K562 (cell line): ENCODE data around the gene HTR3E. TPM values are rescaled to one million over a fixed set of nuclear protein-coding genes. Genes with fewer than 3 reads are reported as not detected.

ENCODE experiments used
- polyA plus RNA-seq, 8 experiments: library from polyadenylated mRNA; depleted of rRNA in 4 of 8; stranded (reverse) in 5 of 8; unstranded in 3 of 8; fragments of >200 nt; fragmentation: Nextera tagmentation in 2 of 8; fragmentation: Illumina TruSeq in 1 of 8; extraction: Ambion mirVana in 2 of 8; extraction: Trizol in 1 of 8; gene quantifications; 2 replicates each; pipeline versions ENCODE4 v1.2.1 to v1.2.3, GENCODE V29; 2011 to 2014; ENCODE audit warnings: inconsistent platforms in 1 of 8, missing spikeins in 1 of 8
- small RNA-seq: library from RNA; depleted of rRNA; stranded (forward); fragments of <200 nt; gene quantifications from one replicate; pipeline ENCODE3, GENCODE V24; 2014
- total RNA-seq, 7 experiments: library from RNA; depleted of rRNA in 6 of 7; stranded (reverse); fragments of >200 nt in 6 of 7; fragmentation: Illumina TruSeq in 2 of 7; extraction: Trizol in 2 of 7; gene quantifications; 2 replicates each; pipeline versions ENCODE4 v1.2.1 to v1.2.3, GENCODE V29; 2011 to 2021; ENCODE audit warnings: low replicate concordance in 1 of 7

Gene HTR3E
- total and polyA plus RNA-seq, 9 of the 15 experiments (the other 6 are each of a cell fraction or from before 2014, with no cell fraction given) = not detected

Small RNA genes lying within 50 kb of the gene (small RNA-seq; reads per million reads assigned to genes)
- not detected for gene RF00019

Other genes with a start within 250 kb of the HTR3E start
Only the 7 nearest of the 16 such genes appear.
- gene ABCC5, start 79.2 kb upstream of the HTR3E start, total RNA-seq (2014; rRNA removed) = 22.0 and 27.1 TPM in 2 replicates
- 36.7 and 38.2 TPM in 2 replicates for gene ABCC5, start 79.2 kb upstream of the HTR3E start, total RNA-seq (2014; rRNA removed; fragmentation: Illumina TruSeq; extraction: Trizol)
- 22.8 and 24.9 TPM in 2 replicates for gene ABCC5, start 79.2 kb upstream of the HTR3E start, total RNA-seq (2015; rRNA removed; fragmentation: Illumina TruSeq; extraction: Trizol)
- 50.0 and 50.9 TPM in 2 replicates for gene ABCC5, start 79.2 kb upstream of the HTR3E start, total RNA-seq (2021)
- gene ABCC5, start 79.2 kb upstream of the HTR3E start, polyA plus RNA-seq (2011; rRNA removed) = 36.9 and 39.3 TPM in 2 replicates
- 38.4 and 44.0 TPM in 2 replicates for gene ABCC5, start 79.2 kb upstream of the HTR3E start, polyA plus RNA-seq (2014; fragmentation: Illumina TruSeq; extraction: Trizol)
- gene ABCC5, start 79.2 kb upstream of the HTR3E start, polyA plus RNA-seq (2014; fragmentation: Nextera tagmentation; extraction: Ambion mirVana) = 10 to 100 TPM; 41.9 to 53.0 TPM
- 51.4 and 56.6 TPM in 2 replicates for gene ABCC5, start 79.2 kb upstream of the HTR3E start, polyA plus RNA-seq (2014; rRNA removed)
- not detected in 2 replicates for gene HTR3D, start 65.3 kb upstream of the HTR3E start, total RNA-seq (2014; rRNA removed)
- not detected in 2 replicates for gene HTR3D, start 65.3 kb upstream of the HTR3E start, total RNA-seq (2014; rRNA removed; fragmentation: Illumina TruSeq; extraction: Trizol)
- gene HTR3D, start 65.3 kb upstream of the HTR3E start, total RNA-seq (2015; rRNA removed; fragmentation: Illumina TruSeq; extraction: Trizol) = not detected in 2 replicates
- gene HTR3D, start 65.3 kb upstream of the HTR3E start, total RNA-seq (2021) = not detected in 2 replicates
- not detected in 2 replicates for gene HTR3D, start 65.3 kb upstream of the HTR3E start, polyA plus RNA-seq (2011; rRNA removed)
- not detected in 2 replicates for gene HTR3D, start 65.3 kb upstream of the HTR3E start, polyA plus RNA-seq (2014; fragmentation: Illumina TruSeq; extraction: Trizol)
- gene HTR3D, start 65.3 kb upstream of the HTR3E start, polyA plus RNA-seq (2014; fragmentation: Nextera tagmentation; extraction: Ambion mirVana) = not detected
- gene HTR3D, start 65.3 kb upstream of the HTR3E start, polyA plus RNA-seq (2014; rRNA removed) = not detected in 2 replicates
- not detected in 2 replicates for gene HTR3C, start 44.0 kb upstream of the HTR3E start, total RNA-seq (2014; rRNA removed)
- gene HTR3C, start 44.0 kb upstream of the HTR3E start, total RNA-seq (2014; rRNA removed; fragmentation: Illumina TruSeq; extraction: Trizol) = not detected in 2 replicates
- not detected in 2 replicates for gene HTR3C, start 44.0 kb upstream of the HTR3E start, total RNA-seq (2015; rRNA removed; fragmentation: Illumina TruSeq; extraction: Trizol)
- gene HTR3C, start 44.0 kb upstream of the HTR3E start, total RNA-seq (2021) = not detected in 2 replicates
- gene HTR3C, start 44.0 kb upstream of the HTR3E start, polyA plus RNA-seq (2011; rRNA removed) = 0.06 TPM in 1 of 2 replicates, not detected in the other
- not detected in 2 replicates for gene HTR3C, start 44.0 kb upstream of the HTR3E start, polyA plus RNA-seq (2014; fragmentation: Illumina TruSeq; extraction: Trizol)
- under 1 TPM in 1 of 2 experiments, not detected in 1; 0.04 TPM for gene HTR3C, start 44.0 kb upstream of the HTR3E start, polyA plus RNA-seq (2014; fragmentation: Nextera tagmentation; extraction: Ambion mirVana)
- not detected in 2 replicates for gene HTR3C, start 44.0 kb upstream of the HTR3E start, polyA plus RNA-seq (2014; rRNA removed)
- gene EIF2B5, start 38.3 kb downstream of the HTR3E start, total RNA-seq (2014; rRNA removed) = 66.4 and 91.1 TPM in 2 replicates
- gene EIF2B5, start 38.3 kb downstream of the HTR3E start, total RNA-seq (2014; rRNA removed; fragmentation: Illumina TruSeq; extraction: Trizol) = 70.4 and 70.8 TPM in 2 replicates
- gene EIF2B5, start 38.3 kb downstream of the HTR3E start, total RNA-seq (2015; rRNA removed; fragmentation: Illumina TruSeq; extraction: Trizol) = 71.8 and 74.0 TPM in 2 replicates
- gene EIF2B5, start 38.3 kb downstream of the HTR3E start, total RNA-seq (2021) = 62.9 and 67.5 TPM in 2 replicates
- 76.8 and 87.2 TPM in 2 replicates for gene EIF2B5, start 38.3 kb downstream of the HTR3E start, polyA plus RNA-seq (2011; rRNA removed)
- 70.9 and 75.5 TPM in 2 replicates for gene EIF2B5, start 38.3 kb downstream of the HTR3E start, polyA plus RNA-seq (2014; fragmentation: Illumina TruSeq; extraction: Trizol)
- 10 to 100 TPM; 19.1 to 31.8 TPM for gene EIF2B5, start 38.3 kb downstream of the HTR3E start, polyA plus RNA-seq (2014; fragmentation: Nextera tagmentation; extraction: Ambion mirVana)
- 92.4 and 95.6 TPM in 2 replicates for gene EIF2B5, start 38.3 kb downstream of the HTR3E start, polyA plus RNA-seq (2014; rRNA removed)
- gene DVL3, start 58.3 kb downstream of the HTR3E start, total RNA-seq (2014; rRNA removed) = 25.7 and 26.5 TPM in 2 replicates
- gene DVL3, start 58.3 kb downstream of the HTR3E start, total RNA-seq (2014; rRNA removed; fragmentation: Illumina TruSeq; extraction: Trizol) = 8.7 and 9.8 TPM in 2 replicates
- 16.0 and 17.2 TPM in 2 replicates for gene DVL3, start 58.3 kb downstream of the HTR3E start, total RNA-seq (2015; rRNA removed; fragmentation: Illumina TruSeq; extraction: Trizol)
- gene DVL3, start 58.3 kb downstream of the HTR3E start, total RNA-seq (2021) = 54.4 and 57.9 TPM in 2 replicates
- 20.1 and 28.7 TPM in 2 replicates for gene DVL3, start 58.3 kb downstream of the HTR3E start, polyA plus RNA-seq (2011; rRNA removed)
- 44.3 and 44.8 TPM in 2 replicates for gene DVL3, start 58.3 kb downstream of the HTR3E start, polyA plus RNA-seq (2014; fragmentation: Illumina TruSeq; extraction: Trizol)
- gene DVL3, start 58.3 kb downstream of the HTR3E start, polyA plus RNA-seq (2014; fragmentation: Nextera tagmentation; extraction: Ambion mirVana) = 1 to 10 TPM; 3.1 to 5.4 TPM
- 42.8 and 46.6 TPM in 2 replicates for gene DVL3, start 58.3 kb downstream of the HTR3E start, polyA plus RNA-seq (2014; rRNA removed)
- 282 and 320 TPM in 2 replicates for gene AP2M1, start 77.8 kb downstream of the HTR3E start, total RNA-seq (2014; rRNA removed)
- 277 and 296 TPM in 2 replicates for gene AP2M1, start 77.8 kb downstream of the HTR3E start, total RNA-seq (2014; rRNA removed; fragmentation: Illumina TruSeq; extraction: Trizol)
- gene AP2M1, start 77.8 kb downstream of the HTR3E start, total RNA-seq (2015; rRNA removed; fragmentation: Illumina TruSeq; extraction: Trizol) = 247 and 250 TPM in 2 replicates
- gene AP2M1, start 77.8 kb downstream of the HTR3E start, total RNA-seq (2021) = 367 and 385 TPM in 2 replicates
- 505 and 704 TPM in 2 replicates for gene AP2M1, start 77.8 kb downstream of the HTR3E start, polyA plus RNA-seq (2011; rRNA removed)
- gene AP2M1, start 77.8 kb downstream of the HTR3E start, polyA plus RNA-seq (2014; fragmentation: Illumina TruSeq; extraction: Trizol) = 400 and 440 TPM in 2 replicates
- gene AP2M1, start 77.8 kb downstream of the HTR3E start, polyA plus RNA-seq (2014; fragmentation: Nextera tagmentation; extraction: Ambion mirVana) = 100 to 1,000 TPM; 118 to 252 TPM
- gene AP2M1, start 77.8 kb downstream of the HTR3E start, polyA plus RNA-seq (2014; rRNA removed) = 275 and 325 TPM in 2 replicates
- gene ABCF3, start 89.1 kb downstream of the HTR3E start, total RNA-seq (2014; rRNA removed) = 47.1 and 54.2 TPM in 2 replicates
- 17.6 and 20.0 TPM in 2 replicates for gene ABCF3, start 89.1 kb downstream of the HTR3E start, total RNA-seq (2014; rRNA removed; fragmentation: Illumina TruSeq; extraction: Trizol)
- gene ABCF3, start 89.1 kb downstream of the HTR3E start, total RNA-seq (2015; rRNA removed; fragmentation: Illumina TruSeq; extraction: Trizol) = 33.6 and 37.7 TPM in 2 replicates
- 61.9 and 77.9 TPM in 2 replicates for gene ABCF3, start 89.1 kb downstream of the HTR3E start, total RNA-seq (2021)
- gene ABCF3, start 89.1 kb downstream of the HTR3E start, polyA plus RNA-seq (2011; rRNA removed) = 45.1 and 59.3 TPM in 2 replicates
- gene ABCF3, start 89.1 kb downstream of the HTR3E start, polyA plus RNA-seq (2014; fragmentation: Illumina TruSeq; extraction: Trizol) = 51.0 and 57.1 TPM in 2 replicates
- 10 to 100 TPM in 1 of 2 experiments, 1 to 10 TPM in 1; 6.7 to 23.7 TPM for gene ABCF3, start 89.1 kb downstream of the HTR3E start, polyA plus RNA-seq (2014; fragmentation: Nextera tagmentation; extraction: Ambion mirVana)
- 65.0 and 68.5 TPM in 2 replicates for gene ABCF3, start 89.1 kb downstream of the HTR3E start, polyA plus RNA-seq (2014; rRNA removed)